Mammary microvascular endothelial cell (primary cell): ENCODE measurements around the gene OR2Y1. TPM values are rescaled to one million over a fixed set of nuclear protein-coding genes. Genes with fewer than 3 reads are reported as not detected.

Experiments
- total RNA-seq: library from RNA; depleted of rRNA; stranded (reverse); fragments of >200 nt; gene quantifications from 2 replicates; pipeline ENCODE4 v1.2.3, GENCODE V29; 2015

The OR2Y1 gene
- not detected in 2 replicates for total RNA-seq

DNA sequence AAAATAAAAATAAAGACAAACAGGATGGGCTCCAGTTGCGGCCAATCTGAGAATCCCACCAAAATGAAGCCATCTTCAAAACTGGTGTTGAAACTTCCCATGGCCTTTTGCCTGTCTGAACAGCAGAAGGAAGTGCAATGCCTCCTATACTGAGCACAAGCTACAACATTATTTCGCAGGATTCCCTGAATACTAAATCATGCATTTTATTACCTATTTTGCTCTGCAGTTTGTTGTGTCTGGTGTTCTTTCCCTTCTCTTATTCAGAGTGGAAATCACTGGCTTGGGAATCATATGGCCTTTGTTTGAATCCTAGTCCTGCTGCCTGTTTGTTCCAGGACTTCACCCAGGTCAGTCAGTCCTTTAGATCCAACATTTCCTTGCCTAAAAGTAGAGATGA lies at the start of gene OR2Y1:
TSS of gene OR2Y1 (minus strand) at position 101 of the 400 bp plus-strand sequence. CDS start at position 101, 0 bp downstream.

Other genes starting within 250 kb of the OR2Y1 start
- gene CNOT6, start 245.7 kb downstream of the OR2Y1 start, total RNA-seq: 10.7 and 12.0 TPM in 2 replicates
- gene SCGB3A1, start 148.6 kb downstream of the OR2Y1 start, total RNA-seq: not detected in 2 replicates
- 49.0 and 51.0 TPM in 2 replicates for gene FLT4, start 90.5 kb downstream of the OR2Y1 start, total RNA-seq
- gene MGAT1, start 62.7 kb upstream of the OR2Y1 start, total RNA-seq: 140 and 158 TPM in 2 replicates
- gene ZFP62, start 121.2 kb upstream of the OR2Y1 start, total RNA-seq: 5.9 and 6.7 TPM in 2 replicates
- not detected in 2 replicates for gene BTNL8, start 159.1 kb upstream of the OR2Y1 start, total RNA-seq
- not detected in 2 replicates for gene BTNL3, start 248.8 kb upstream of the OR2Y1 start, total RNA-seq